Measurements from ENCODE around the gene TECTA. TPM values are rescaled to one million over a fixed set of nuclear protein-coding genes. Genes with fewer than 3 reads are reported as not detected.

The TECTA gene
- polyA plus RNA-seq, 1 of the 3 experiments (the other 2 are of a cell fraction) = 0.58 TPM

GRCh38 chr11:121081321-121081720 lies 19.7 kb upstream of the TECTA start:
- H3K27me3 ChIP-seq (ENCODE audit: insufficient read depth) = no peaks in the 10 kb centered on the region
- 98% methylated on average over 3 of the region's 3 CpGs for WGBS (ENCODE audit: low lambda C conversion rate)
- no peaks in the 10 kb centered on the region for H3K79me2 ChIP-seq (ENCODE audit: insufficient read depth)
- H3K4me3 ChIP-seq (ENCODE audit: low read depth in 2 of 2, low read length in 1 of 2) = no peak overlapping the region
- H3K4me1 ChIP-seq (ENCODE audit: control insufficient read depth in 1 of 2, insufficient read depth in 2 of 2, low read depth in 1 of 2, low read length in 1 of 2) = peaks cover 0 to 2% of the 10 kb centered on the region in 2 experiments; a peak in 2 of 4 replicates
- TF ChIP-seq NRF1 (IDR thresholded peaks at IDR 0.05; ENCODE audit: low read depth, low read length) (no peak), USF2 (IDR thresholded peaks at IDR 0.05; ENCODE audit: borderline replicate concordance, low read depth, low read length) (no peak), NFIC (IDR thresholded peaks at IDR 0.05; ENCODE audit: borderline replicate concordance) (no peak), RAD21 (IDR thresholded peaks at IDR 0.05; ENCODE audit: low read length) (no peak), CHD2 (IDR thresholded peaks at IDR 0.05; ENCODE audit: low read length, partially characterized antibody) (no peak)
- POLR2A ChIA-PET = no interaction called here
- no peak for DNase-seq
- no peaks in the 10 kb centered on the region for H4K20me1 ChIP-seq (ENCODE audit: insufficient read depth)
- H3K9ac ChIP-seq = no peak overlapping the region
- peaks cover 24 to 50% of the 10 kb centered on the region in 2 experiments for H3K36me3 ChIP-seq (replicated peaks in 1 of 2; ENCODE audit: control insufficient read depth in 1 of 2, insufficient read depth in 2 of 2, low read length in 1 of 2)
- no peaks in the 10 kb centered on the region for H3F3A ChIP-seq (replicated peaks; ENCODE audit: insufficient read depth)
- H2AFZ ChIP-seq (ENCODE audit: low read depth) = no peak overlapping the region
- no peaks in the 10 kb centered on the region for H3K9me3 ChIP-seq
- CTCF ChIA-PET = no interaction called here
- no peaks in the 10 kb centered on the region; the same call in 1 of the 2 replicates for H3K9me2 ChIP-seq
- H3K4me2 ChIP-seq = no peak overlapping the region
- H3K27ac ChIP-seq (ENCODE audit: low read depth in 2 of 2, low read length in 1 of 2) = no peak overlapping the region

DNA sequence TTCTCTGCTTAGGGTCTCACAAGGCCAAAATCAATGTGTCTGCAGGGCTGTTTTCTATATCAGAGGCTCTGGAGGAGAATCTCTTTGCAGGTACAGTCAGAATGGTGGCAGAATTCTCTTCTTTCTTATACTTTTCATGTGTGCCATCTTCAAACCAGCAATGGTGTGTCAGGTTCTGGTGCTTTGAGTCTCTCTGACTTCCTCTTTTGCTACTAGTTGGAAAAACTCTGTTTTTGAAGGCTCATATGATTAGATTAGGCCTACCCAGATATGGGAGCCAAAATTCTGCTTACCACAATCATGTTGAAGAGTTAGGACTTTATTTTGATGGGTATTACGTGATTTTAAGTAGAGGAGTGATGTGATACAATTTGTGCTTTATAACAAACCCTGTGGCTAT lies 18.8 kb upstream of the TECTA start:
- no peak for DNase-seq
- 95% methylated on average over 1 of the region's 1 CpG for WGBS (ENCODE audit: low lambda C conversion rate)
- Histone ChIP-seq H3K79me2 (ENCODE audit: insufficient read depth) (no peaks in the 10 kb centered on the region), H3F3A (replicated peaks; ENCODE audit: insufficient read depth) (no peaks in the 10 kb centered on the region), H3K4me3 (ENCODE audit: low read depth in 2 of 2, low read length in 1 of 2) (no peak overlapping the region), H2AFZ (ENCODE audit: low read depth) (no peak overlapping the region), H3K9me2 (no peaks in the 10 kb centered on the region; the same call in 1 of the 2 replicates), H3K27me3 (ENCODE audit: insufficient read depth) (no peaks in the 10 kb centered on the region), H3K4me1 (ENCODE audit: control insufficient read depth in 1 of 2, insufficient read depth in 2 of 2, low read depth in 1 of 2, low read length in 1 of 2) (peaks cover 0 to 2% of the 10 kb centered on the region in 2 experiments; a peak in 2 of 4 replicates), H3K9me3 (no peaks in the 10 kb centered on the region), H3K4me2 (no peak overlapping the region), H3K27ac (ENCODE audit: low read depth in 2 of 2, low read length in 1 of 2) (no peak overlapping the region), H3K36me3 (replicated peaks in 1 of 2; ENCODE audit: control insufficient read depth in 1 of 2, insufficient read depth in 2 of 2, low read length in 1 of 2) (peaks cover 24 to 59% of the 10 kb centered on the region in 2 experiments), H4K20me1 (ENCODE audit: insufficient read depth) (no peaks in the 10 kb centered on the region), H3K9ac (no peak overlapping the region)
- TF ChIP-seq TAF1 (IDR thresholded peaks at IDR 0.05; ENCODE audit: borderline replicate concordance, low read depth, low read length) (no peak), NFIC (IDR thresholded peaks at IDR 0.05; ENCODE audit: borderline replicate concordance) (no peak), JUND (IDR thresholded peaks at IDR 0.05) (no peak)
- TF ChIP-seq, protein P1, sequence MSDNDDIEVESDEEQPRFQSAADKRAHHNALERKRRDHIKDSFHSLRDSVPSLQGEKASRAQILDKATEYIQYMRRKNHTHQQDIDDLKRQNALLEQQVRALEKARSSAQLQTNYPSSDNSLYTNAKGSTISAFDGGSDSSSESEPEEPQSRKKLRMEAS (IDR thresholded peaks at IDR 0.05; ENCODE audit: low read depth) = no peak
- POLR2A ChIA-PET = no interaction called here
- CTCF ChIA-PET = interaction anchor here (1.2 kb wide), 1 partner anchor 29 kb away, joined by 3 read pairs; no protein-coding TSS in a partner anchor

DNA sequence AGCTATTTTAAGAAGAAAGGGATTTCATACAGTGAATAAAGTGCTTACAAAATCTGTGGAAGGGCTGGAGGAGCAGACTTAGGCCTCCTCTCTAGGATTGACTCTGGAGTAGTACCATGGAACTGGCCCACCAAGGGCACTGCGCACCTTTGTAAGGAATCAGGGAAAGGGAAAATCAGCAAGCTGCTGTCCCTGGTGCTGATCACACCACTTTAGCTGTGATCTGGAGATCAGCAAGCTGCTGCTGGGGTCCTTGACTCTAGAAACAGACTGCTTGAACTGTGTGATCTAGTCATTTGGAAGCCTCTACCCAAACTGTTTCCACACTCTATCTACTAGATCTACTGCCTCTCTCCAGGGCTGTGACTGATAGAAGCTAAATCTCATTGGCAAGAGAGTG lies 18.4 kb upstream of the TECTA start:
- H3K4me2 ChIP-seq = no peak overlapping the region
- no peak overlapping the region for H3K4me3 ChIP-seq (ENCODE audit: low read depth in 2 of 2, low read length in 1 of 2)
- no peak for DNase-seq
- peaks cover 0 to 2% of the 10 kb centered on the region in 2 experiments; a peak in 2 of 4 replicates for H3K4me1 ChIP-seq (ENCODE audit: control insufficient read depth in 1 of 2, insufficient read depth in 2 of 2, low read depth in 1 of 2, low read length in 1 of 2)
- no peaks in the 10 kb centered on the region for H3F3A ChIP-seq (replicated peaks; ENCODE audit: insufficient read depth)
- no peak for TF ChIP-seq TEAD4 (IDR thresholded peaks at IDR 0.05; ENCODE audit: borderline replicate concordance, insufficient read depth)
- TF ChIP-seq REST (IDR thresholded peaks at IDR 0.05; ENCODE audit: low read depth, low read length) = peak; percentile 95
- ChIA-PET POLR2A (no interaction called here), CTCF (interaction anchor here (1.2 kb wide), 1 partner anchor 29 kb away, joined by 3 read pairs; no protein-coding TSS in a partner anchor)
- no peak overlapping the region; a peak in 1 of 4 replicates for H3K27ac ChIP-seq (ENCODE audit: low read depth in 2 of 2, low read length in 1 of 2)
- no peaks in the 10 kb centered on the region for H3K9me3 ChIP-seq
- no peaks in the 10 kb centered on the region for H3K79me2 ChIP-seq (ENCODE audit: insufficient read depth)
- H4K20me1 ChIP-seq (ENCODE audit: insufficient read depth) = no peaks in the 10 kb centered on the region
- H3K36me3 ChIP-seq (replicated peaks in 1 of 2; ENCODE audit: control insufficient read depth in 1 of 2, insufficient read depth in 2 of 2, low read length in 1 of 2) = peaks cover 27 to 64% of the 10 kb centered on the region in 2 experiments
- H2AFZ ChIP-seq (ENCODE audit: low read depth) = no peak overlapping the region
- H3K9me2 ChIP-seq = no peaks in the 10 kb centered on the region
- WGBS (ENCODE audit: low lambda C conversion rate) = 71% methylated on average over 1 of the region's 1 CpG
- H3K9ac ChIP-seq = no peak overlapping the region
- H3K27me3 ChIP-seq (ENCODE audit: insufficient read depth) = no peaks in the 10 kb centered on the region
